ENCODE measurements around the gene DSCAM. TPM values are rescaled to one million over a fixed set of nuclear protein-coding genes. Genes with fewer than 3 reads are reported as not detected.

The DSCAM gene
- polyA plus RNA-seq, 1 experiment = not detected

- POLR2A ChIA-PET = no interaction called here
- no peak overlapping the region for H3K4me3 ChIP-seq (ENCODE audit: low read depth, low read length)
- TF ChIP-seq, protein P1, sequence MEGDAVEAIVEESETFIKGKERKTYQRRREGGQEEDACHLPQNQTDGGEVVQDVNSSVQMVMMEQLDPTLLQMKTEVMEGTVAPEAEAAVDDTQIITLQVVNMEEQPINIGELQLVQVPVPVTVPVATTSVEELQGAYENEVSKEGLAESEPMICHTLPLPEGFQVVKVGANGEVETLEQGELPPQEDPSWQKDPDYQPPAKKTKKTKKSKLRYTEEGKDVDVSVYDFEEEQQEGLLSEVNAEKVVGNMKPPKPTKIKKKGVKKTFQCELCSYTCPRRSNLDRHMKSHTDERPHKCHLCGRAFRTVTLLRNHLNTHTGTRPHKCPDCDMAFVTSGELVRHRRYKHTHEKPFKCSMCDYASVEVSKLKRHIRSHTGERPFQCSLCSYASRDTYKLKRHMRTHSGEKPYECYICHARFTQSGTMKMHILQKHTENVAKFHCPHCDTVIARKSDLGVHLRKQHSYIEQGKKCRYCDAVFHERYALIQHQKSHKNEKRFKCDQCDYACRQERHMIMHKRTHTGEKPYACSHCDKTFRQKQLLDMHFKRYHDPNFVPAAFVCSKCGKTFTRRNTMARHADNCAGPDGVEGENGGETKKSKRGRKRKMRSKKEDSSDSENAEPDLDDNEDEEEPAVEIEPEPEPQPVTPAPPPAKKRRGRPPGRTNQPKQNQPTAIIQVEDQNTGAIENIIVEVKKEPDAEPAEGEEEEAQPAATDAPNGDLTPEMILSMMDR (IDR thresholded peaks at IDR 0.05; ENCODE audit: low read depth, low read length) = no peak
- CTCF ChIA-PET = no interaction called here
- H3K9me3 ChIP-seq (ENCODE audit: control insufficient read depth, insufficient read depth, low read length) = peaks cover 31% of the 10 kb centered on the region
- H3K27ac ChIP-seq (ENCODE audit: low read depth, low read length) = no peak overlapping the region
- no peaks in the 10 kb centered on the region for H3K27me3 ChIP-seq (ENCODE audit: control insufficient read depth, insufficient read depth, low read length)
- DNase-seq (ENCODE audit: low read depth, low spot score) = no peak
These were observed 375.9 kb downstream of the DSCAM start for GRCh38 chr21:40471103-40471502.

DNA sequence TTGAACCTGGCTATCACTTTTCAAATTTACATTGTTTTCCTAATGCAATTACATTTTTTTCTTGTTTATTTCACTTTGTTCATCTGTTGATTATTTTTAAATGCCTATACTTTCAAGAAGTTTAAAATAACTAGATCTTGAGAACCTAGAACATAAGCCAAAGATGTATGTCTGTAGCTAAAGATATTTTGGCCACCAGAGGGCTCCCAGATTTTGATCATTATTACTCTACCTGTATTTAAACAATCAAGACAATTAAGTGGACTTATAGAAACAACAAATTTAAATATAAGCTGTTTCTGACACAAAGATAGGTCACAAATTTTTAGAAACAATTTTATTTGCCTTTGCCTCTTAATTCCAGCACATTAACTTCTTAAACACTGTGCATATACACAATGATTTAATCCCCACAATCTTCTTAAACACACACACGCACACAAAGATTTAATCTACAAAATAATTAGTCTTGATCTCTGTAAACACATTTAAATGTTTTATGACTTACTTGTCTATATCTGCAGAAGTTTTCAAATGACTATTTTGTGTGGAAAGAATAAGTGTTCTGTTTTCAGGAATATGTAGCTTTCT, 380.0 kb downstream of the DSCAM start:
- Histone ChIP-seq H3K27me3 (ENCODE audit: control insufficient read depth, insufficient read depth, low read length) (no peaks in the 10 kb centered on the region), H3K27ac (ENCODE audit: low read depth, low read length) (no peak overlapping the region), H3K4me3 (ENCODE audit: low read depth, low read length) (no peak overlapping the region), H3K9me3 (ENCODE audit: control insufficient read depth, insufficient read depth, low read length) (peaks cover 25% of the 10 kb centered on the region)
- TF ChIP-seq, protein P1 (IDR thresholded peaks at IDR 0.05; ENCODE audit: low read depth, low read length) = peak; percentile 9; the same call in 1 of the 2 replicates
- DNase-seq (ENCODE audit: low read depth, low spot score) = no peak
- CTCF ChIA-PET = interaction anchor here (0.6 kb wide), 1 partner anchor 65 kb away, joined by 6 read pairs; no protein-coding TSS in a partner anchor
- POLR2A ChIA-PET = no interaction called here

DNA sequence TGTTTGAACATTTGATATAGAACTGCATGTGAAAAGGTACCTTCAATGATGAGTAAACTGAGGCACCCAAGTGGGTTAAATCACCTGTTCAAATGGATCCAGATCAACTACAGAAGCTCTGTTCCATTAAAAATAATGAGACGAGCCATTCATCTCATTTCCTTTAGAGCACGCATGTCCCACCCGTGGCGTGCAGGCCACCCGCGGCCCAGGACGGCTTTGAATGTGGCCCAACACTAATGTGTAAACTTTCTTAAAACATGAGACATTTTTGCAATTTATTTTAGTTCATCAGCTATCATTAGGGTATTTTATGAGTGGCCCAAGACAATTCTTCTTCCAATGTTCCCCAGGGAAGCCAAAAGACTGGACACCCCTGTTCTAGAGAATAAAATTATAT, 381.6 kb downstream of the DSCAM start:
- ChIA-PET CTCF (interaction anchor here (0.6 kb wide), 1 partner anchor 997 kb away, joined by 4 read pairs; no protein-coding TSS in a partner anchor), POLR2A (interaction anchor here (0.7 kb wide), 1 partner anchor 321 kb away, joined by 3 read pairs; no protein-coding TSS in a partner anchor)
- Histone ChIP-seq H3K27me3 (ENCODE audit: control insufficient read depth, insufficient read depth, low read length) (no peaks in the 10 kb centered on the region), H3K4me3 (ENCODE audit: low read depth, low read length) (no peak overlapping the region), H3K27ac (ENCODE audit: low read depth, low read length) (no peak overlapping the region), H3K9me3 (ENCODE audit: control insufficient read depth, insufficient read depth, low read length) (peaks cover 25% of the 10 kb centered on the region)
- TF ChIP-seq, protein P1 (IDR thresholded peaks at IDR 0.05; ENCODE audit: low read depth, low read length) = no peak
- DNase-seq (ENCODE audit: low read depth, low spot score) = no peak

GRCh38 chr21:40463176-40463575, 383.8 kb downstream of the DSCAM start:
- Histone ChIP-seq H3K27ac (ENCODE audit: low read depth, low read length) (no peak overlapping the region), H3K4me3 (ENCODE audit: low read depth, low read length) (no peak overlapping the region), H3K9me3 (ENCODE audit: control insufficient read depth, insufficient read depth, low read length) (peaks cover 22% of the 10 kb centered on the region), H3K27me3 (ENCODE audit: control insufficient read depth, insufficient read depth, low read length) (no peaks in the 10 kb centered on the region)
- TF ChIP-seq, protein P1 (IDR thresholded peaks at IDR 0.05; ENCODE audit: low read depth, low read length) = no peak
- DNase-seq (ENCODE audit: low read depth, low spot score) = no peak
- ChIA-PET POLR2A (no interaction called here), CTCF (no interaction called here)

- ChIA-PET POLR2A (no interaction called here), CTCF (no interaction called here)
- TF ChIP-seq, protein P1 (IDR thresholded peaks at IDR 0.05; ENCODE audit: low read depth, low read length) = no peak
- H3K27me3 ChIP-seq (ENCODE audit: control insufficient read depth, insufficient read depth, low read length) = no peaks in the 10 kb centered on the region
- no peak overlapping the region for H3K4me3 ChIP-seq (ENCODE audit: low read depth, low read length)
- no peak overlapping the region for H3K27ac ChIP-seq (ENCODE audit: low read depth, low read length)
- H3K9me3 ChIP-seq (ENCODE audit: control insufficient read depth, insufficient read depth, low read length) = peaks cover 25% of the 10 kb centered on the region
- no peak for DNase-seq (ENCODE audit: low read depth, low spot score)
These were observed 385.9 kb downstream of the DSCAM start for GRCh38 chr21:40461008-40461407.
